Activated T-helper 2 cell treated with anti-CD3 and anti-CD28 coated beads, Interferon-gamma antibody, Interleukin-2, Interleukin-4, amounts not matched to agents 10 μg/mL and 5 μg/mL and 100 μg/mL, durations not matched to agents 14 hours and 24 hours and 36 hours (primary cell): ENCODE data around the gene ADAMTS17. TPM values are rescaled to one million over a fixed set of nuclear protein-coding genes. Genes with fewer than 3 reads are reported as not detected.

ENCODE experiments used
- DNase-seq: peaks from one replicate; pipeline ENCODE4 v3.0.0; 2021; ENCODE audit warnings: low spot score
- H3K27ac Mint-ChIP-seq: one replicate; pipeline ENCODE4 v1.8.0; 2021; ENCODE audit warnings: mixed read lengths
- H3K27me3 Mint-ChIP-seq: one replicate; pipeline ENCODE4 v1.8.0; 2021; ENCODE audit warnings: low read depth, mixed read lengths
- H3K36me3 Mint-ChIP-seq: one replicate; pipeline ENCODE4 v1.8.0; 2021; ENCODE audit warnings: low read depth, mixed read lengths
- H3K4me1 Mint-ChIP-seq: one replicate; pipeline ENCODE4 v1.8.0; 2021; ENCODE audit warnings: low read depth, mixed read lengths
- H3K4me3 Mint-ChIP-seq: one replicate; pipeline ENCODE4 v1.8.0; 2021; ENCODE audit warnings: low read depth, mild to moderate bottlenecking, moderate library complexity, mixed read lengths
- H3K9me3 Mint-ChIP-seq: one replicate; pipeline ENCODE4 v1.8.0; 2021; ENCODE audit warnings: mixed read lengths
- intact Hi-C: fragments of 100-400 bp; cut with micrococcal nuclease; formaldehyde crosslinking; loops from one replicate; pipeline ENCODE4 v1.15.1; 2023
- total RNA-seq: library from RNA; stranded (reverse); gene quantifications from 2 replicates; pipeline ENCODE4 v1.2.3, GENCODE V29; 2022

ADAMTS17 gene
- total RNA-seq, 1 donor from 2014 or later = 1.1 TPM

- DNase-seq = no peak
- no peaks in the 10 kb centered on the region for H3K4me1 Mint-ChIP-seq
- peaks cover 28% of the 10 kb centered on the region for H3K9me3 Mint-ChIP-seq
- no peak overlapping the region for H3K27ac Mint-ChIP-seq
- no peak overlapping the region for H3K4me3 Mint-ChIP-seq
- no peaks in the 10 kb centered on the region for H3K36me3 Mint-ChIP-seq
- intact Hi-C loops = no loop called here
- no peaks in the 10 kb centered on the region for H3K27me3 Mint-ChIP-seq
These were observed 66.1 kb downstream of the ADAMTS17 start for GRCh38 chr15:100275641-100276040.

GRCh38 chr15:100269831-100270230 is 71.9 kb downstream of the ADAMTS17 start:
- H3K36me3 Mint-ChIP-seq = no peaks in the 10 kb centered on the region
- no peak for DNase-seq
- H3K9me3 Mint-ChIP-seq = peaks cover 28% of the 10 kb centered on the region
- no peak overlapping the region for H3K4me3 Mint-ChIP-seq
- intact Hi-C loops = no loop called here
- H3K27ac Mint-ChIP-seq = no peak overlapping the region
- no peaks in the 10 kb centered on the region for H3K27me3 Mint-ChIP-seq
- H3K4me1 Mint-ChIP-seq = no peaks in the 10 kb centered on the region

GRCh38 chr15:100266166-100266565 is 75.6 kb downstream of the ADAMTS17 start:
- DNase-seq = no peak
- no peak overlapping the region for H3K4me3 Mint-ChIP-seq
- no peaks in the 10 kb centered on the region for H3K27me3 Mint-ChIP-seq
- H3K9me3 Mint-ChIP-seq = peaks cover 4% of the 10 kb centered on the region
- no peaks in the 10 kb centered on the region for H3K36me3 Mint-ChIP-seq
- H3K4me1 Mint-ChIP-seq = no peaks in the 10 kb centered on the region
- intact Hi-C loops = no loop called here
- H3K27ac Mint-ChIP-seq = no peak overlapping the region

GRCh38 chr15:100265641-100266035 is 76.1 kb downstream of the ADAMTS17 start:
- Mint-ChIP-seq H3K36me3 (no peaks in the 10 kb centered on the region), H3K9me3 (peaks cover under 1% of the 10 kb centered on the region), H3K4me1 (no peaks in the 10 kb centered on the region), H3K4me3 (no peak overlapping the region), H3K27ac (no peak overlapping the region), H3K27me3 (no peaks in the 10 kb centered on the region)
- DNase-seq = no peak
- intact Hi-C loops = no loop called here

- intact Hi-C loops = no loop called here
- H3K36me3 Mint-ChIP-seq = no peaks in the 10 kb centered on the region
- no peaks in the 10 kb centered on the region for H3K27me3 Mint-ChIP-seq
- no peak overlapping the region for H3K27ac Mint-ChIP-seq
- no peaks in the 10 kb centered on the region for H3K9me3 Mint-ChIP-seq
- no peaks in the 10 kb centered on the region for H3K4me1 Mint-ChIP-seq
- no peak overlapping the region for H3K4me3 Mint-ChIP-seq
- no peak for DNase-seq
These were observed 76.7 kb downstream of the ADAMTS17 start for GRCh38 chr15:100264994-100265640.

GRCh38 chr15:100263721-100264455 is 77.9 kb downstream of the ADAMTS17 start:
- no peaks in the 10 kb centered on the region for H3K9me3 Mint-ChIP-seq
- no peak overlapping the region for H3K4me3 Mint-ChIP-seq
- intact Hi-C loops = no loop called here
- no peak for DNase-seq
- H3K27me3 Mint-ChIP-seq = no peaks in the 10 kb centered on the region
- no peaks in the 10 kb centered on the region for H3K4me1 Mint-ChIP-seq
- H3K36me3 Mint-ChIP-seq = no peaks in the 10 kb centered on the region
- H3K27ac Mint-ChIP-seq = no peak overlapping the region

- no peaks in the 10 kb centered on the region for H3K9me3 Mint-ChIP-seq
- intact Hi-C loops = no loop called here
- DNase-seq = no peak
- H3K27ac Mint-ChIP-seq = no peak overlapping the region
- H3K27me3 Mint-ChIP-seq = no peaks in the 10 kb centered on the region
- no peak overlapping the region for H3K4me3 Mint-ChIP-seq
- H3K4me1 Mint-ChIP-seq = no peaks in the 10 kb centered on the region
- H3K36me3 Mint-ChIP-seq = no peaks in the 10 kb centered on the region
These were observed 78.7 kb downstream of the ADAMTS17 start for GRCh38 chr15:100263031-100263430.

- Mint-ChIP-seq H3K4me3 (no peak overlapping the region), H3K4me1 (no peaks in the 10 kb centered on the region), H3K36me3 (no peaks in the 10 kb centered on the region), H3K9me3 (peaks cover 3% of the 10 kb centered on the region), H3K27me3 (no peaks in the 10 kb centered on the region), H3K27ac (no peak overlapping the region)
- intact Hi-C loops = no loop called here
- no peak for DNase-seq
These were observed 80.2 kb downstream of the ADAMTS17 start for GRCh38 chr15:100261302-100262240.

GRCh38 chr15:100259266-100259665 is 82.5 kb downstream of the ADAMTS17 start:
- DNase-seq = no peak
- Mint-ChIP-seq H3K9me3 (peaks cover 3% of the 10 kb centered on the region), H3K36me3 (no peaks in the 10 kb centered on the region), H3K27me3 (no peaks in the 10 kb centered on the region), H3K4me1 (no peaks in the 10 kb centered on the region), H3K27ac (no peak overlapping the region), H3K4me3 (no peak overlapping the region)
- intact Hi-C loops = no loop called here

- no peaks in the 10 kb centered on the region for H3K27me3 Mint-ChIP-seq
- no peak for DNase-seq
- no peak overlapping the region for H3K4me3 Mint-ChIP-seq
- intact Hi-C loops = no loop called here
- peaks cover 3% of the 10 kb centered on the region for H3K9me3 Mint-ChIP-seq
- no peak overlapping the region for H3K27ac Mint-ChIP-seq
- H3K36me3 Mint-ChIP-seq = no peaks in the 10 kb centered on the region
- no peaks in the 10 kb centered on the region for H3K4me1 Mint-ChIP-seq
These were observed 84.7 kb downstream of the ADAMTS17 start for GRCh38 chr15:100256970-100257650.

GRCh38 chr15:100256101-100256969 is 85.4 kb downstream of the ADAMTS17 start:
- Mint-ChIP-seq H3K4me1 (no peaks in the 10 kb centered on the region), H3K9me3 (peaks cover 3% of the 10 kb centered on the region), H3K27me3 (no peaks in the 10 kb centered on the region), H3K4me3 (no peak overlapping the region), H3K36me3 (no peaks in the 10 kb centered on the region), H3K27ac (no peak overlapping the region)
- no peak for DNase-seq
- intact Hi-C loops = no loop called here

- Mint-ChIP-seq H3K27ac (no peak overlapping the region), H3K4me1 (no peaks in the 10 kb centered on the region), H3K9me3 (peaks cover 3% of the 10 kb centered on the region), H3K36me3 (no peaks in the 10 kb centered on the region), H3K4me3 (no peak overlapping the region), H3K27me3 (no peaks in the 10 kb centered on the region)
- DNase-seq = no peak
- intact Hi-C loops = no loop called here
These were observed 86.1 kb downstream of the ADAMTS17 start for GRCh38 chr15:100255644-100256043.
